Right ventricle myocardium superior (tissue), 1 donor: ENCODE results near the gene DIPK1C. TPM values are rescaled to one million over a fixed set of nuclear protein-coding genes. Genes with fewer than 3 reads are reported as not detected.

Experiments
- ATAC-seq: fragments of 200-7000 bp; cut with Tn5 transposase; one replicate; pipeline ENCODE4 v1.9.1; 2020; ENCODE audit warnings: mild to moderate bottlenecking; ENCODE audit not compliant: poor library complexity
- DNase-seq: peaks from one replicate; pipeline ENCODE4 v3.0.0-alpha.2; 2020
- intact Hi-C: fragments of 100-400 bp; cut with DNase I; formaldehyde crosslinking; loops from one replicate; pipeline ENCODE4 v1.11.2; 2022
- total RNA-seq: library from RNA; stranded (reverse); fragmentation: NEBNext Ultra II Directional; extraction: Animal tissue kit (Norgen Biotek cat#: 25700); gene quantifications from one replicate; pipeline ENCODE4 v1.2.1, GENCODE V29; 2021
- donor health status: DM: no; HTN: yes; CAD: no; lungs with severe emphysema.

DIPK1C gene
- total RNA-seq, 1 donor from 2014 or later, result 3.3 TPM

DNA sequence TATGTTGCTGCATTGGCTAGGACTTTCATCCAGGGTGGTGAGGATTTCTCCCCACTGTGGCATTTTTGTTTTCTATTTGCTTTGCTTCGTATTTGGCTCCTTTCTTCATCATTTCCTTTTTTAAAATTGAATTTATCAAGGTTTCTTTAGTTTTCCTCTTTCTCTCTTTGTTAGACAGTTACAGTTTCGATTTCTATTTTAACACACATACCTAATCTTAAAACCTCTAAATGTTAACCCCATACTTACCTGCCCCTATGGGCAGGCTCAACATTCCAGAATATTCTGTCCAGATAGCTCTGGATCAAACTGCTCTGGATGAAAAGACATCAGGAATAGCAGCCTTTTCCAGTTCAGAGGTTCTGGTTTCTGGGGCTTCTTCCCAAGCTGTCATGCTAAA is 49.2 kb downstream of the DIPK1C start:
- intact Hi-C loops, result no loop called here
- ATAC-seq (no peak), DNase-seq (no peak)

DNA sequence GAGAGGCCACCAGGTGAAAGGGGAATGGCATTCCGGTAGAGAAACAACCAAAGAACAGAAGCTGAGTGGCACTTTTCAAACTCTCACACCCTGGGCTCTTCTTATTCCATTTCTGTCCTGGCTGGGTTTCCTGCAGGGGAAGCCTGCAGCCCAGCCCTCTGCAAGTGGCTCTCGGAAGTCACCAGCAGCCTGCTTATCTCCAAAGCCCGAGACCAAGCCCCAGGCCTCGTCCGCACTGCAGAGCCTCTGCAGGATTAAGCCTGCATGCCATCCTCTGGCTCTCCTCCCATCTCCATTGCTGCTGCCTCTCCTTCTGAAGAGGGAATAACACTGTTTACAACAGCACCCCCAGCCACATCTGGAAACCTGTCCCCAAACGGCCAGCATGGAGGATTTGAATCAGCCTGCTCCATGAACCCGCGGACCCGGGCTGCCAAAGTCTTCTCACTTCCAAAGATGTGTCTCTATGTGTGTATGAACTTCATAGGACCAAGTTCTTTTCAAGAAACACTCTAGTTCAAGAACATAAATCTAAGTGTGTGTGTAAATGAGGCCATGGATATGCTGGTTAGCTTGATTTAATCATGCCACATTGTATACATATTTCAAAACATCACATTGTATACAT is 54.2 kb downstream of the DIPK1C start:
- no peak for ATAC-seq
- intact Hi-C loops, result no loop called here
- DNase-seq, result no peak

DNA sequence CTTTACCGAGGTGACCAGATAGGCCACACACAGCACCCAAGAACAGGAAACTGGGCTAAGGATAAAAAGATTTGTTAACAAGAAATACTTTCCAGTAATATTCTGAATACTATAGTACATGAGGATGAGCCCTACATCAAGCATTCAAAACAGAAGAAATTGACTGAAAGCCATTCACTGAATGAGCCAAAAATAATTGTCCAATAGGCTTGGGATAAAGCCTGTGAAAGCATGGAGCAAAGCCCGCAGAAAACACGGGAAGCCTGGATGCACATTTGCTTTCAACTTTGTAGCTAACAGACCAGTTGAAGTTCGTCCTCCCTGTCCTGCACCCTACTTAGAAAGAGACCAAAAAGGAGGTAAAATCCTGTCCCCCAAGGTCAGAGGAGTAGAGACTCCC is 56.3 kb downstream of the DIPK1C start:
- intact Hi-C loops, result no loop called here
- no peak for ATAC-seq
- DNase-seq, result no peak

DNA sequence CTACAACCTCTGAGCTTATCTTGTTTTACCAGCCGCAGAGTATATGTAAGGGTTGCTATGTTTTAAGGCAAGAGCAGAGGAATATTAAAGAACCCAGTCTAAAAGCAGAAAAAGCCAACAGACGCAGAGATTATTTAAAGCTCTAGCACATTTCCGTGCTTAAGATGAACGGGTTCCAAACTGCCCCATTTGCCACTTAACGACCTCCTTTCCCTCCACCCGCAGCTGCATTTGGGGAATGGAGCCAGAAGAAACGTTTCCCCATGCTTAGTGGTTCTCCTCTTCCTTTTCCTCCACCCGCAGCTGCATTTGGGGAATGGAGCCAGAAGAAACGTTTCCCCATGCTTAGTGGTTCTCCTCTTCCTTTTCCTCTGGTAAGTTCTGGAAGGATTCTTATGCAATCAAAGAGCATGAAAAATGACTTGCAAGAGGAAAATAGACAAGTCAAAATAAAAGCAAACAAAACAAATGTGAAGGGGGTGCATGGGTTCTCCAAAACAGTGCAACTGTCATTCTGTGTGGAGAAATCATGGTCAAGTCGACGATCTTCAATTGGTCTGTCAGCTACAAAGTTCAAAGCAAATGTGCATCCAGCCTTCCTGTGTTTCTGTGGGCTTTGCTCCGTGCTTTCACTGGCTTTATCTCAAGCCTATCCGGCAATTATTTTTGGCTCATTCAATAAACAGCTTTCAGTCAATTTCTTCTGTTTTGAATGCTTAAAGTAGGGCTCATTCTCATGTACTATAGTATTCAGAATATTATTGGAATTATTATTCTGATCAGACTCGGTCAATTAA is 57.8 kb downstream of the DIPK1C start:
- DNase-seq, result peak; percentile 54
- intact Hi-C loops, result no loop called here

DNA sequence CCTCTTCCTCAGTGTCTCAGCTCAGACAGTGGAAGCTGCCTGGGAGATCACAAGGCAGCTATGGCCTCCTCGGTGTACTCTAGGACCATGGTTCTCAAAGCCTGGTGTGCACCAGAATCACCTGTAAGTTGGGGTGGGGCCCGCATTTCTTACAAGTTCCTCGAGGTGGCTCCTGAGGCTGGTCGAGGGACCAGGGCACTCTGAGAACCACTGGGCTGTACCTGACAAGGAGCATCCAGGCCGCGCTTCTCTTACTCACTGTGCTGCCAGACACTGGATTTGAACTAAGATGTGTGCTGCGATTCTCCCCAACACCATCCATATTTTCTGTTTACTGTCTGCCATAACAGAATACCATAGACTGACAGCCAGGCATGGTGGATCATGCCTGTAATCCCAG is 59.5 kb downstream of the DIPK1C start:
- intact Hi-C loops, result no loop called here
- no peak for ATAC-seq

More for the DNA sequence above, 57.8 kb downstream of the DIPK1C start:
- peak; percentile 78 for ATAC-seq

DNA sequence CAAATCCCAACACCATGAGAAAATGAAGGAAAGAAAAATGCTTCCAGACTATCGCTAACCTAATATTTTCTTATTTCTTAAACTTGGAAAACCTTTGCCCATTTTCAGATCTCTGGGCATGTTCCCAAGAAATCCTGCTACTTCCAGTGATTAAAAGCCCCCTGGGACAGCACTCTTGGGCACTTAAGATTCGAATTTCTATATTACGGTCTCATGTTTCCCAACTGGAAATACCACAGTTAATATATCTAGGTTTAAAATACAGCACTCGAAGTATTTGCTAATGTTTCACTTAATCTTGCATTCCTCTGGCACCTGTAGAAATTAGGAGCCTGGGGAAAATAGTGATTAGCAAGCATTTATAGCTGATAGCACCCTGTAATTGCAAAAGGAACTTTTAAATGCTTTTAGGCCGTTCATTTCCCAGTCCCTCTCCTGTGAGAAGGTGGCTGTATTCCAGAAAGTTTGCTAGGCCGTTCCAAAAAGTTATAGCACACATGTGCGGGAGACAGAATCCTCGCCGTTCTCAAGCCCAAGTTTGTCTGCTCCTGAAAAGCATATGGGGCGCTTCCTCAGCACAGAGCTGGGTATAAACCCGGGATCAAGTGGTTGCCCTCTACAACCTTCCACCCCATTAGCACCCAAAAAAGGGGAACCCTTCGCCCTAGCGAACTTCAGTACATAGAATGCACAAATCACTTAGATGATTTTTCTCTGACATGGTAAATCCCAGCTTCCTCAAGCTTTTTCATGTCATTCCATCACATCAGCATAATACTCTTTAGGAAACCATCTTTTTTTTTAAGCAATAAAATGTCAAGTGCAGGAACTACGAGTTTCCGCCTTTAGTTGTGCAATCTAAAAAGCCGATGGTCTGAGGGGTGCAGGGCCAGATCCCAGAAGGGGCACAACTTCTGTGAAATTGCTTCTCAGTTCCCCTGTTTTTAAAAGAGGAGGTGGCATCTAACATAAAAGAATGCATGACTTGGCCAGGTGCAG is 60.6 kb downstream of the DIPK1C start:
- intact Hi-C loops, result no loop called here
- ATAC-seq, result peak; percentile 47
- DNase-seq, result no peak

More for the DNA sequence above, 59.5 kb downstream of the DIPK1C start:
- DNase-seq, result no peak

DNA sequence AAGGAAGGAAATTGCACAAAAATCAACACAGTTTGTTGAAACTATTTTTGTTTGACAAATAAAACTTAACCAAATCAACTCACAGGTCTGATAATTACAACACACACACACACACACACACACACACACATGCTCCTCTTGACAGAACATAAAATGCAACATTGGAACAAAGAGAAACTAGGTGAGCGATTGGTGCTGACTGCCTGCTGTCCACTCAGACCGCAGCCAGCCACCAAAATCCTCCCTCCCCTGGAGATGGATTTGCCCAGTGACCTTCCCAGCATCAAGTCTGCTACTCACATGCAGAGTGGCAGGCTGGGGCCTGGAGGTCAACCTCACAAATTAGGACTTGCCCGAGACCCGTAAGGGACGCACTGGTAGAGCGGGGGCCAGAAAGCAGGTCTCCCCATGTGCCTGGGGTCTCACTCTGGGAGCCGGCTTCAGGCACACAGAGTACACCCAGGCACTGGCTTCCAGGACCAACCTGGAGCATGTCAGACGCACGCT is 61.4 kb downstream of the DIPK1C start:
- ATAC-seq (no peak), DNase-seq (no peak)
- intact Hi-C loops, result no loop called here

DNA sequence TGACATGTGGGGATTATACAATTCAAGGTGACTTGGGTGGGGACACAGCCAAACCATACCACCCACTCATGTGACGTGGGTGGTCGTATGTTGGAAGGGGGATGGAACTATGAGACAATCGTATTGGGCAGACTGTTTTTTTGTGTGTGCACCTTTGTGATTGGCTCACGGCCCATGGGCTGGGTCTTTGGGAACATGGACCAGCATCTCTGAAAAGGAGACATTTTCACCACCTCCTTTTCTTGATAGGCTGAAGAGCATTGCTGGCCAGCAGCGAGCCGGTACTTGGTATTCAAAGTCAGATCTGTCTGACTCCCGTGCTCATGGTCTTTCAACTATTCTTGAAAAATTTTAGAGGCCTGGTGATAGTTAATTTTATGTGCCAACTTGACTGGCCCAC is 62.1 kb downstream of the DIPK1C start:
- no peak for ATAC-seq
- intact Hi-C loops, result no loop called here
- DNase-seq, result no peak

DNA sequence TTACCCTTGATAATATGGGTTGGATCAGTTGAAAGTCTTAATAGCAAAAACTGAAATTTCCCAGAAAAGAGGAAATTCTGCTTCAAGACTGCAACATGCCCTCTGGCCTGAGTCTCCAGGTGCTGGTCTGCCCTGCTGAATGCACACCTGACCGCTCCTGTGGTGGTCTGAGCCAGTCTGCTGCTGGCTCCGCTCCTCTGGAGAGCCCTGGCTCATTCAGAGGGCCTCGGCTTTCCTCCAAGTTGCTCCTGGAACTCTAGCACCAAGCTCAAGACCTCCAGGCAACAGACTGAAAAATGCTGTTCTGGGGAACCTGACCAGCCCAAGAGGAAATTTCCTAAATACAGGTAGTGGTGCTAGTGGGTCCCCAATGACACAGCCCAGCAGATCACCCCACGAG is 64.8 kb downstream of the DIPK1C start:
- ATAC-seq, result no peak
- intact Hi-C loops, result no loop called here
- DNase-seq, result no peak

DNA sequence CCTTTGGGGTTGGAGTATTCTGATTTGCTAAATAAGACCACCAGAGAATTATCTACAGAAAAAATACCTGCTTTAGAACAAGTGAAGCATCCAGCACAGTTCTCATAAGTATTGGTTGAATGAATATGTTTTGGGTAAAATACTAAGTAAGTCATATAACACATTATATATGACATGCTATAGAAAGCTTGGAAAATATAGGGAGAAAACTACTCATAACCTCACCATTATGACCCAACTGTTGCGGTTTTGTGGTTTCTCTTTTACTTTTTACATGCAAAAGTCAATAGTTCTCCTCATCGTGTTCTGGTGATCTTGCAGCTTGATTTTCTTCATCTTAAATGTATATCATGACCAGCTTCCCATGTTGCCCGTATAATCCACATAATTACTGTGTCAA is 66.2 kb downstream of the DIPK1C start:
- no peak for DNase-seq
- no peak for ATAC-seq
- intact Hi-C loops, result no loop called here

DNA sequence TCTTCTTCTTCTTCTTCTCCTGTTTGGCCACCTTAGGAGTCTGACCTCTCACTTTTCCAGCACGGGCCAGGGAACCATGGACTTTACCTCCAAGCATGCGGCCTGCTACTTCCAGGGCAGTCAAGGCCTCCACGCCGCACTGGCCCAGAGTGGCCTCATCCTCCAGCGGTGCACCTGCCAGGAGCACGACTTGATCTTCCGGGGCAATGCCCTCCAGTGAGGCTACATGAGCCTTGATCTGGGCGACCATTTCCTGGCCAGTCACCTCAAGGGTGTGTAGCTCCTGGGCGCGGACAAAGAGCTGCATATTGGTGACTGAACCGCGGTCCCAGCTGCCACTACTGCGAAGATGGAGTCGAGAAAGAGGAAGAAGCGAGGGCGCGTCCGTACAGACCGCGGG is 67.1 kb downstream of the DIPK1C start:
- ATAC-seq (no peak), DNase-seq (no peak)

DNA sequence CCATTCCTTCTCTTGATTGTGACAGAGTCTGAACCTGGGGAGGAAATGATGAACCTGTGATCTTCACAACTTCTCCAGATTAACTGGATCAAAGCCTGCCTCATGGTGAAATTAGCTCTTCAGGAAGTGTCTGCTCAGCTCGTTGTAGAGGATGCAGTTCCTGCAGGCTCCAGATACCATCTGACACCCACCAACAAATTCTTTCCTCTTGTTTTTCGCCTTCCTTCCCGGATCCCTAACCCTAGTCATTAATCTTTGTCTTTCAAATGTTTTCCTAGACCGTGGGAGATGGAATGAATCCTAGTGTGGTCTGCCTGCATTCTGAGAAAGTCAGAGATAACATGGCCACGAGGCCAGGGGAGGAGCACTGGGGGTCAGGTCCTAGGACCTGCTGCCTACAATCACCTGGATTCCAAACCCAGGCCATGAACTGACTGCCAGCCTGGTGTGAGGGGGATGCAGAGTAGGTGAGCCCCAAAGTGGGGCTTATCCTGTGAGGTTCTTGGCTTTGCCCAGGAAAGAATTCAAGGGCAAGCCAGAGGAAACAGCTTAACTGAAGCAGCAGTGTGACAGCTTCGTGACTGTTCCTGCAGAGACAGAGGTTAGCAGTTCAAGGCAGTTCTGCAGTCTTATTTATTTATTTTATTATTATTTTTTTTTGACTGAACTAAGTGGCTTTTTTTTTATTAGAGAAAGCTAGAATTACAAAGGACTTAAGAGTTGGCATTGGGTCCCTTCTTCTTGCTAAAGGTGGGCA is 67.8 kb downstream of the DIPK1C start:
- intact Hi-C loops, result no loop called here
- ATAC-seq (no peak), DNase-seq (no peak)

More for the DNA sequence above, 67.1 kb downstream of the DIPK1C start:
- intact Hi-C loops, result no loop called here

DNA sequence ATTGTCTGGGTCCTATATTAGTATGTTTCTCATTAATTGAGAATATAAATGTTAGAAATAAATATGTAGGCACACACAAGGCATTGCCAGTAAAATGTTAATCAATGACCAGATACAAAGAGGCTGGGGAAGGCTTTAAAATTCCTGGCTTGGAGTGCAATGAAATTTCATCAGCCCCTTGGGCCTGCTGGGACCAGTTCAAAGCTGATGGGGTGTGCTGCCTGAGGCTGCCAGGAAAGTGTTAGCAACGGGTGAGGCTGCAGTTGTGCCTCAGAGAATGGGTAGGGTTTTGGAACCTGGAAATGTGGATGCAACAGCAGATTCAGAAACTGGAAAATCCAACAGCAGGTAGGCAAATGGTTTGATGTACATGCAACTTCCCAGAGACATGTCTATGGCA is 68.9 kb downstream of the DIPK1C start:
- DNase-seq, result no peak
- intact Hi-C loops, result no loop called here

DNA sequence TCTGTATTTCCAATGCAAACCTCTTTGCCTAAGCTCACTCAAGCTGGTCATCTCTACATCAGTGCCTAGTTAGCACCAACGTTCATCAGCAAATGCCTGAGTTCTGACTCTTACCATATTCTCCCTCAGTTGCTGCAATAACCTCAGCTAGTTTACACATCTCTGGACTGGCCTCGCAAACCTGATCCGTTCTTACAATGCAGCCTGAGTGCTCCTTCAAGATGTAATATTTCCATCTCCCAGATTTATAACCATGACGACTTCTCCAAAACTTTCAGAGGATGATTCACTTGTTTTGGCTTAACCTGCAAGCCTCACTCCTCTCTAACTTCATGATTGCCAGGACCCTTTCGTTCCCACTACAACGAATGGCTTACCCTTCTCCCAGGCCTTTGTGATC is 69.7 kb downstream of the DIPK1C start:
- DNase-seq (no peak), ATAC-seq (no peak)
- intact Hi-C loops, result no loop called here

More for the DNA sequence above, 68.9 kb downstream of the DIPK1C start:
- no peak for ATAC-seq

Other genes with a start within 250 kb of the DIPK1C start
- gene CYB5A, start 165.3 kb downstream of the DIPK1C start, total RNA-seq, result 101 TPM
- gene C18orf63, start 141.5 kb downstream of the DIPK1C start, total RNA-seq, result not detected
- gene CNDP2, start 39.1 kb upstream of the DIPK1C start, total RNA-seq, result 54.5 TPM
- not detected for gene CNDP1, start 77.2 kb upstream of the DIPK1C start, total RNA-seq
- 9.6 TPM for gene ZNF407, start 140.6 kb upstream of the DIPK1C start, total RNA-seq